Measurements from ENCODE around the gene ATRNL1. TPM values are rescaled to one million over a fixed set of nuclear protein-coding genes. Genes with fewer than 3 reads are reported as not detected.

The ATRNL1 gene
- total RNA-seq, 1 experiment from 2014 or later = 1.3 TPM

DNA sequence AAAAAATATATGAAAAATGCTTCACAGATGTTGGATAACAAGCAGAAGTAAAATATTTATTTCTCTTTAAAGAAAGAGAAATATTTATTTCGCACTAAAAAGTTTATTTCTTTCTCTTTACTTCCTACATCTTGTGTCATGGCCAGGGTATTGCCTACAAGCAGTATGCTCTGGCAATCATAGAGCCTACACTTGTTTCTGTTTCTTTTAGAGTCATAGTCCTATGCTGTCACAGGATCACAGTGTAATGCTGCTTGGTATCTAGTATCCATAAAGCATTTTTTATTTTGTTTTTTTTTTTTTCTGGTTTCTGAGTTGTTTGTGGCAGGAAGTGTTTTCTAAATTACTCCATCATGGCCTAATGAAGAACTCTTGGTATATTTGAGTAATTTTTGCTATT lies 116.0 kb downstream of the ATRNL1 start:
- no peaks in the 10 kb centered on the region for H4K20me1 ChIP-seq (ENCODE audit: insufficient read depth)
- no peaks in the 10 kb centered on the region for H3K79me2 ChIP-seq (ENCODE audit: insufficient read depth, low read length)
- no peaks in the 10 kb centered on the region for H3K9me3 ChIP-seq (ENCODE audit: control insufficient read depth in 1 of 2, insufficient read depth in 1 of 2, low read depth in 1 of 2, low read length in 2 of 2)
- no peaks in the 10 kb centered on the region for H3K9me2 ChIP-seq (ENCODE audit: insufficient read depth)
- H2AFZ ChIP-seq (ENCODE audit: low read depth, low read length, poor library complexity, severe bottlenecking) = no peak overlapping the region
- TF ChIP-seq RAD21 (IDR thresholded peaks at IDR 0.05; ENCODE audit: low read depth) = no peak
- TF ChIP-seq EZH2phosphoT487 (IDR thresholded peaks at IDR 0.05; ENCODE audit: borderline replicate concordance) = no peak
- TF ChIP-seq ELF1 (IDR thresholded peaks at IDR 0.05; ENCODE audit: borderline replicate concordance, low read depth) = no peak
- no peak for TF ChIP-seq POLR2AphosphoS5 (IDR thresholded peaks at IDR 0.05; ENCODE audit: low read depth, low read length)
- TF ChIP-seq CEBPB (IDR thresholded peaks at IDR 0.05; ENCODE audit: low read depth) = no peak
- no peak for TF ChIP-seq ZNF274 (IDR thresholded peaks at IDR 0.05; ENCODE audit: low read depth, low read length)
- TF ChIP-seq FOSL1 (IDR thresholded peaks at IDR 0.05; ENCODE audit: low read depth) = no peak
- ATAC-seq (no peak), DNase-seq (ENCODE audit: low read depth, low spot score) (no peak)
- BruUV-seq (replicated peaks) = no TSS peak
- H3K4me2 ChIP-seq (ENCODE audit: low read length) = no peak overlapping the region
- H3K4me3 ChIP-seq (replicated peaks in 1 of 2; ENCODE audit: low read depth in 1 of 2, low read length in 2 of 2) = no peak overlapping the region
- H3K9ac ChIP-seq (ENCODE audit: low read length) = no peak overlapping the region
- ChIA-PET CTCF (no interaction called here), POLR2A (no interaction called here), RAD21 (ENCODE audit: low non-redundant PET in 1 of 2, low total read pairs in 2 of 2, uncharacterized antibody in 2 of 2, unreplicated experiment in 2 of 2) (no interaction called here)
- intact Hi-C loops (cut with micrococcal nuclease) = no loop called here
- H3K27me3 ChIP-seq (ENCODE audit: insufficient read depth, low read length) = peaks cover 20% of the 10 kb centered on the region; the same call in 1 of the 2 replicates
- no peaks in the 10 kb centered on the region for H3K4me1 ChIP-seq (ENCODE audit: control insufficient read depth in 1 of 2, insufficient read depth in 2 of 2, low read length in 2 of 2)
- no peaks in the 10 kb centered on the region for H3K36me3 ChIP-seq (ENCODE audit: control insufficient read depth in 1 of 2, insufficient read depth in 2 of 2, low read length in 2 of 2)
- H3K27ac ChIP-seq (ENCODE audit: low read depth, low read length) = no peak overlapping the region

DNA sequence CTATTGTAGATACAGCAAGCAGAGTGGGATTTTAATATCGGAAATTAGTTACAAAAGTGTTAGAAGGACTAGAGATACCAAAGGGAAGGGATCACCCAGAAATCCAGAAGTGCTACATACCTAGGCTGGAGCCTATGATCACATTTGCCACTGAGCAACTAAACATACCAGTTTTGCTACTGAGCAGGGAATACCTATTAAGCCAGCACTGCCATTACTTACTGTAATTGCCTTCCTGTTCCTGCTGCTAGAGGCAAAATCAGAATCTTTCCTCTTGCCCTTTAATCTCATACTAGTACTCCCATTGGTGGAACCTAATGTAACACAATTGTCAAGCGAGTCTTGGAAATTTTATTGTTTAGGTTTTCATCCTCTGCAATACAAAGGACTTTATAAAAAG lies 121.7 kb downstream of the ATRNL1 start:
- H3K27ac ChIP-seq (ENCODE audit: low read depth, low read length) = no peak overlapping the region
- H4K20me1 ChIP-seq (ENCODE audit: insufficient read depth) = no peaks in the 10 kb centered on the region
- no peaks in the 10 kb centered on the region for H3K9me2 ChIP-seq (ENCODE audit: insufficient read depth)
- ATAC-seq = no peak
- no peak for DNase-seq (ENCODE audit: low read depth, low spot score)
- no TSS peak for BruUV-seq (replicated peaks)
- H3K4me3 ChIP-seq (replicated peaks in 1 of 2; ENCODE audit: low read depth in 1 of 2, low read length in 2 of 2) = no peak overlapping the region
- no peaks in the 10 kb centered on the region for H3K9me3 ChIP-seq (ENCODE audit: control insufficient read depth in 1 of 2, insufficient read depth in 1 of 2, low read depth in 1 of 2, low read length in 2 of 2)
- peaks cover 20% of the 10 kb centered on the region for H3K27me3 ChIP-seq (ENCODE audit: insufficient read depth, low read length)
- no peaks in the 10 kb centered on the region for H3K79me2 ChIP-seq (ENCODE audit: insufficient read depth, low read length)
- no peaks in the 10 kb centered on the region for H3K36me3 ChIP-seq (ENCODE audit: control insufficient read depth in 1 of 2, insufficient read depth in 2 of 2, low read length in 2 of 2)
- no peaks in the 10 kb centered on the region for H3K4me1 ChIP-seq (ENCODE audit: control insufficient read depth in 1 of 2, insufficient read depth in 2 of 2, low read length in 2 of 2)
- ChIA-PET CTCF (no interaction called here), POLR2A (no interaction called here), RAD21 (ENCODE audit: low non-redundant PET in 1 of 2, low total read pairs in 2 of 2, uncharacterized antibody in 2 of 2, unreplicated experiment in 2 of 2) (no interaction called here)
- no peak for TF ChIP-seq ZFX (IDR thresholded peaks at IDR 0.05)
- TF ChIP-seq EZH2phosphoT487 (IDR thresholded peaks at IDR 0.05; ENCODE audit: borderline replicate concordance) = no peak
- TF ChIP-seq, protein P1, sequence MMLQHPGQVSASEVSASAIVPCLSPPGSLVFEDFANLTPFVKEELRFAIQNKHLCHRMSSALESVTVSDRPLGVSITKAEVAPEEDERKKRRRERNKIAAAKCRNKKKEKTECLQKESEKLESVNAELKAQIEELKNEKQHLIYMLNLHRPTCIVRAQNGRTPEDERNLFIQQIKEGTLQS (IDR thresholded peaks at IDR 0.05) = no peak
- no peak for TF ChIP-seq ZNF274 (IDR thresholded peaks at IDR 0.05; ENCODE audit: low read depth, low read length)
- no peak for TF ChIP-seq JUND (IDR thresholded peaks at IDR 0.05)
- TF ChIP-seq EGR1 (IDR thresholded peaks at IDR 0.05; ENCODE audit: low read depth) = no peak
- intact Hi-C loops (cut with micrococcal nuclease) = no loop called here
- H2AFZ ChIP-seq (ENCODE audit: low read depth, low read length, poor library complexity, severe bottlenecking) = no peak overlapping the region
- no peak overlapping the region for H3K4me2 ChIP-seq (ENCODE audit: low read length)
- H3K9ac ChIP-seq (ENCODE audit: low read length) = no peak overlapping the region
